AG08396 (cell line): ENCODE results near the gene STXBP1.

Source experiments
- DNase-seq: peaks from one replicate; pipeline ENCODE4 v3.0.0; 2012; ENCODE audit warnings: low spot score, mixed read lengths

Gene STXBP1

DNA sequence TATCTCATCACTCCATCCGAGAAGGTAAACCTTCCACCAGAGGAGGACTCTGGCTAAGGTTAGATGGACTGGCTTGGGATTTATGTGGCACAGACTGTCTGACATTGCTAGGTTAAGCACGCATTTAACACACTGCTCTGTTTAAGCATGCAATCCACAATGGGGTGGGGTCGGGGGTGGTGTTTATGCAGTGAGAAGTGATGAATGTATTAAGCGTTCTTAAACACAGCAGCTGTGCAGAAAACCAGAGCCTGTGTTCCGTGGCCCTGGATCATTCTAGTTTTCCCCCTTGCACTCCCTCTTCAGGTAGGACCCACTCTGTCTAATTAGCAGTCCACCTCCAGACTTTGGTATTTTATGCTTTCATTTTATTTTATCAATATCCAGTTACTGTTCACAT, 46.4 kb downstream of the STXBP1 start:
- no peak for DNase-seq

DNA sequence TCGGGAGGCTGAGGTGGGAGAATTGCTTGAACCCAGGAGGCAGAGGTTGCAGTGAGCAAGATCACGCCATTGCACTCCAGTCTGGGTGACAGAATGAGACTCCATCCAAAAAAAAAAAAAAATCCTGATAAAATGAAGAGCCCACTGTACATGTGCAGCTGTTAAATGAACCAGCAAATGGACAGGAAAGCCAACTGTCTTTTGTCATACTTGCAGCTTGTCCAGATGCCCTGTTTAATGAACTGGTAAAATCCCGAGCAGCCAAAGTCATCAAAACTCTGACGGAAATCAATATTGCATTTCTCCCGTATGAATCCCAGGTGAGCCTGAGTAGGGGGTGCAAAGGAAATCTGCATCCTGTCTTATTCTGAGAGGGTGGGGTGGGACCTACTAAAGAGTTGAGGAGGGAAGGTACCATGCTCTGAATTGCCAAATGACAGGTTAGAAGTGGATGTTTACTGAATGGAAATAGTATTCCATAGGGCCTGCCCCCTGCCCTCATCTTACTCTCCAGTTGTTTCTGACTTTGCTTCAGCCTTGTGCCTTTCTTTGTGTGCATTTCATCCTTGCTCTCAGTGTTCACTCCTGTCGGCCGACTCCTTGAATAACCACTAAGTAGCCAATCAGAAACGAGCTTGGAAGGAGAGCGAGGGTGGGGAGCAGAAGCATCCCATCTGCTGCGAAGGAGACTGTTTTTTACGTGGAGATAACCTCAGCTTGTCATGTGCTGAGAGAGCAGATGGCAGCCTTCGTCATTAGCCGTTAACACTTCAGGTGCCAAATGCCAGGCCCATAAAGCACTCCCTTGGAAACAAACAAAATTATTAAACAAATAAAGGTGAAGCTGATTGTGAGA, 49.0 kb downstream of the STXBP1 start:
- no peak for DNase-seq

DNA sequence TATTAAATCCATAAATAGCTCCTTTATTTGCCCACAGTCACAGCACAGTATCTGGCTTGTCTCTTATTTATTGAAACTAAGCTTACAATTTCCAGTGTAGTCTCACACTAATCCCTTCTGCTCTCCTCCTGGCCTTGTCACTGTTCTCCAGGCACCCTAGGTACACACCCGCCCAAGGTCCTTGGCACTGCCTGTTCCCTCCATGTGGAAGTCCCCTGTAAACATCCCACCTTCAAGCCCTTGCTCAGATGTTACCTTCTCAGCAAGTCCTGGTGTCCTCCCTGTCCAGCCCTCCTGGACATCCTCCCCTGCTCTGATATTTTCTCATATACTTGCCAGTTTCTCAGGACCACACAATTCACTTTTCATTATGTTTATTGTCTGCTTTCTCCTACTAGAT, 50.5 kb downstream of the STXBP1 start:
- no peak for DNase-seq

DNA sequence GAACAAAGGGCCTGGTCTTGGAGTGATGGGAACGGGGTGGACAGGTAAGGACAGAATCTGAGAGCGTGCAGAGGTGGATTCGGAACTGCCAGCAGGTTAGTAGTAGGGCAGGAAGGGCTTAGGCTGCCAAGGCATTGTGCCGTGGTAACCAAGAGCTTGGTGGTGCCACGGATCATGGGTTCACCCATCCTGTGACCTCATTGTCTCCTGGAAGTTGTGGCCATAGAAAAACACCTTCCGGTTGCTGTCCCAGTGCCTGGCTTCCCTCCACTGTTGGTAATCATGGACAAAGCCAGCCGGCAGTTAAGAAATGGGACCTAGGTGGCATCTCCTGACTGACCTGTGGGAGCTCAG, 52.2 kb downstream of the STXBP1 start:
- DNase-seq: no peak

DNA sequence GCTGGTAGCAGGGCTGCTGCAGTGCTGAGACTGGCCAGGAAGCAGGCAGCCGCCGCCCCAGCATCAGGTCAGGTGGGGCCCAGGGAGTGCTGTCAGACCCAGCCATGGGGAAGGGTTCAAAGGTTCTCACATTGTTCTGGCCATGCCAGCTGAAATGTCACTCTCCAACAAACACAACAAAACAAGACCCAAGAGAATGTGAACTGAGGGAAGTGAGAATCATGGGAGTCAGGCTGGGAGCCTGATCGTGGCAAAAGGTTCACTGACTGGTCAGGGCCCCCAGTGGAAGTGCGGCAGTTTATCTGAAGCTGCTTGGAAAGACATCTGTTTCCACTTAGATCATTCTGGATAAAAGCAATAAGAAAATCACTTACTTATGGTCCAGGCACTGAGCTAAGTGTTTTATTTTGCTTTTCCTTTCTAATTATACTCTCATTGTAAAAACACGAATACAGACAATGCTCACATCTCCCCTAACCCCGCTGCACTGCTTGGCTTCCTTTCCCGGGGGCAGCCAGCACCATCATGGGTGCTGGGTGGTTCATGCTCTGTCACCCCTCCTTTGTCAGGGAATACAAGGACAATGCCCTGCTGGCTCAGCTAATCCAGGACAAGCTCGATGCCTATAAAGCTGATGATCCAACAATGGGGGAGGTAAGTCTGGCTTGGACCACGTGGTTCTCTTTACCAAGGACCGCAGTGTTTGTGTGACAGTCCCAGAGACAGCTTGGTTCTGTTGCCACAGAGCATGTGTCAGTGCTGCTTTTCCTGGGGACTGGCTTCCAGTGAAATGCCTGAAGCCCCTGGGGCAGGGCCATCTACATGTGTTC, 52.8 kb downstream of the STXBP1 start:
- no peak for DNase-seq

DNA sequence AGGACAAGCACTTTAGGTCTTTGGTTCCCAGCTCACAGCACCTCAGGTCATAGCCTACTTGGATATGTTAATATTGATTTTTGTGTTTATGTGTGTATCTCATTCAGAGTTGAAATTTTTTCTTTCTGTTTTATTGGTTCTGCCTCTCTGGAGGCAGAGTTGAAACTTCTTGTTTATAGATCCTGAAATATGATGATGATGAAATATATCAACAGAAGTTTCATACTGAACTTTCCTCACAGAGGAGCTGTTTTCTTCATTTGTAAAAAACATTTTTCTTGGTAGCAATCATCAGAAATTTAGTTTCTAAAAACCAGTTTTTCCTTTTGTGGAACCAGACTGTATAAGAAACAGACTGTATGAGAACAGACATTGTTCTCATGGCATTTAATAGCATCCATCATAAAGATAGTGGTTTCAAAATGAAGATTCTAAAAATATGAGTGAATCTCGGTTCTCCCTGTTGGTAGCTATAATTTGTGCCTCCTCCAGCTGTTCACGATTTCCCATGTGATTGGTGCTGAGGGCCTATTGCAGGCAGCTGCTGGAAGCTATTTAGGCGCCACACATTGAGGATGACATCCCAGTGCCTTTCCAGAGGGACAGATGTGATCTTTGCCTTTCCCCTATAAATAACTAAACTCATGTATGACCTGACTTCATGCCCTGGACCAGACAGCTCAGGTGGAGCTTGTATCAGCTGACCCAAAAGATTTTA, 55.2 kb downstream of the STXBP1 start:
- no peak for DNase-seq

DNA sequence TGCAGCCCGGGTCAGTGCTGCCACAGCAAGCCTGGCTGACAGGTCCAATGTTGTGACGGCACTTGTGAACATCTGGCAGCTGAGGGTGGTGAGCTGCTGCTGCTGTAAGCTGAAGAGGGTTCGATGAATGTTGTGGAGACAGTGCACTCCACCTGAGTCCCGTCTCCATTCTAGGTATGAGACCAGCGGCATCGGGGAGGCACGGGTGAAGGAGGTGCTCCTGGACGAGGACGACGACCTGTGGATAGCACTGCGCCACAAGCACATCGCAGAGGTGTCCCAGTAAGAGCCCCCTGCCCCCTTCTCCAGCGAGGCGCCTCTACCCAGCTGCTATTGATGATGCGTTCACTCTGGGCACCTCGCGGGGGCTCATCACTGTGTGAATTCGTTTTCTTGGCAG, 55.8 kb downstream of the STXBP1 start:
- DNase-seq: no peak

DNA sequence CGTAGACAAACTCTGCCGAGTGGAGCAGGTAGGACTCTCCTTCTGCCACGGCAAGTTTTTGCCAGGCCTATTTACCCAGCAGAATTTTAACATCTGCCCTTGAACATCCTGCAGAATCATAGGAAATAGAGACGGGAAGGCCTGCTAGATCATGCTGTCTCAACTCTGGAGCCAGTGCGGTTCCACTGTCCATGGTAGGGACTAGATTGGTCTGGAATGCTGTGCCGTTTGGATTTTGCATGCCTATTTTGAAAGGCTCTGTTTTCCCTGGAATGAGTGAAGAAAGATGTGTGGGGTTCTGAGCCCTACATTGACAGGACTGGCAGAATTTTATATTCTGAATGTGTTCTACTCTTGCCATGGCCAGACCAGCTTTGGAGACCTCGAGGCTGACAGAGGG, 61.2 kb downstream of the STXBP1 start:
- DNase-seq: no peak

DNA sequence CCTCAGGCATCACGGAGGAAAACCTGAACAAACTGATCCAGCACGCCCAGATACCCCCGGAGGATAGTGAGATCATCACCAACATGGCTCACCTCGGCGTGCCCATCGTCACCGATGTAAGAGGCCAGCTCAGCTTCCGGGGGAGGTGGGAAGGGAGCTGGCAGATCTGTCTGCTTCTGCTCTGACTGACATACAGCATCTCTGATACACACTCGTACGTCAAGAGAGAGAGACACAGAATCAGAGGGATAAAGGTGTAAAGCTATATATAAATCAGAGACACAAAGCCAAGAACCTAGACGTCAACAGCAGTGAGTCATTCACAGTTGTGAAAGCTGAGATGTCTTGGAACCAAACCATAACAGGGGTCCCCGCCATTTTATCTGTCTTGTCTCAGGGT, 64.6 kb downstream of the STXBP1 start:
- no peak for DNase-seq

DNA sequence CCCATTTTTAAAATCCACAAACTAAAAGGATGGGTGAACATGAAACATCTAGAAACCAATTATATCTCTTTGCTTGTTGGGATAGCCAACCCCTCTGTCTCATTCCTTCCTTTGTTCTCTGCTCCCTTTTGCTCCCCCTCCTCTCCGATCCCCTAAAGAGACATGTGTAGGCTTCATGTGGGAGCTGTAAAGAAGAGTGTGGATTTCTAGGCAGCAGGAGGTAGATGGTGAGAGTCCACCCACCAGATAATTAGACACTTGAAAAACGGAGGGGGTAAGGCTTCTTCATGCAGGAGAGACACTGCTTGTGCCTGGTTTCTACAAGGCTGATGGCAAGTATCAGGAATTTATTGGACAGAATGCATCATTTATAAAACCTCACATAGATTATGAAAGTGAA, 67.4 kb downstream of the STXBP1 start:
- no peak for DNase-seq

DNA sequence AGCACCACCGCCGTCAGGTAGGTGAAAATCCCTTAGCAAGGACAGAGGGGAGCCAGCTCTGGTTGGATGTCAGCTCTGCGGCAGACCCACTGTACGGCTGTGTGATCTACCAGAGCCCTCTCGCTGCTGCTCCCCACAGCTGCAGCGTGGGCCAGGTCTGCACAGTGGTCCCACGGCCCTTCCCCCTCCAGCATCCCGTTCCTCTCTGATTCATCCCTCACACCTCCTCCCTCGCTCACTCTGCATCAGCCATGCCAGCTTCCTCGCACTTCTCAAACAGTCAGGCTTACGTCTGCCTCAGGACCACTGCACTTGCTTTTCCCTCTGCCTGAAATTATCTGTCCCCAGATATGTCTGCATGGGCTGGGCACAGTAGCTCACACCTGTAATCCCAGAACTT, 68.1 kb downstream of the STXBP1 start:
- no peak for DNase-seq

DNA sequence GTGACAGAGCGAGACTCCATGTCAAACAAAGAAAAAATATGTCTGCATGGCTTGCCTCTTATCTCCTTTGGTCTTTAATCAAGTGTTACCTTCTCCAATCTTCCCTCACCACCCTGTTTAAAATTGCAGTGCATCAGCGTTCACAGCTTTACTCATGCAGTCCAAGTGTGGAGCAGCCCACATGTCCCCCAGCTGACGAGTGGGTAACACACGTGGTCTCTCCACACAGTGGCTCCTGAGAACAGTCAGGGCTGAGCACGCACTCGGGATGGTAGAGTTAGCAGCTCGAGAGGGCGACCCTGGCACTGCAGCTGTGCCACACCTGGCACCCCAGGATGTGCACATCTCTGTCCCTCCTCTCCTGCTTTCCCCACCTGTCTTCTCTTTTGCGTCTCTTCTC, 68.8 kb downstream of the STXBP1 start:
- no peak for DNase-seq

DNA sequence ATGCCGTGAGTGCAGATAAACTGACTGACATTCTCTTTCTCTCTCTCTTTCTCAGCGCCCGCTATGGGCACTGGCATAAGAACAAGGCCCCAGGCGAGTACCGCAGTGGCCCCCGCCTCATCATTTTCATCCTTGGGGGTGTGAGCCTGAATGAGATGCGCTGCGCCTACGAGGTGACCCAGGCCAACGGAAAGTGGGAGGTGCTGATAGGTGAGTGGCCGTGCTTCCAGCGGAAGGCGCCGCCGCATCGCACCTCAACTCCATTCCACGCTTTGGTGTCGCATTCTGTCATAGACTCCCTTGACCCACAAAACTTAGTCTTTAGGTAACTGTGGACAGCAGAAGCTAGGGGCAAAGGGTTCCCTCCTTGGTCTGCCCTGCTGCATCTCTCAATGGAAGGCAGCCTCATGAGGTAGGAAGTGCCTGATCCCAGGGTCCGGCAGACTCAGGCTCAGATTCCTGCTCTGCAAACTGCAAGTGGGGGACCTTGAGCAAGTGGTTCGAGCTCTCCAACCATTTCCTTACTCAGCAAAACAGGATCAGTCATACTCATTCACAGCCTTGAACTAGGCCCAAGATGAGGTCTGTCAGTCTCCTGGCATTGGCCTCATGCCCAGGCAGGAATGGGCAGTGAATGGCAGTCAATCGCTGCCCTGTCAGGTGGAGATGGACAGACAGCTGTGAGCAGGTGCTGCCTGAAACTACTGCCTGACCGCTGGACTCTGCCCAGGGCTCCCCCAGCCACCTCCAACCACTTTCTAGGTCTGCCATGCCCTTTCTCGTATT, 70.5 kb downstream of the STXBP1 start:
- no peak for DNase-seq

DNA sequence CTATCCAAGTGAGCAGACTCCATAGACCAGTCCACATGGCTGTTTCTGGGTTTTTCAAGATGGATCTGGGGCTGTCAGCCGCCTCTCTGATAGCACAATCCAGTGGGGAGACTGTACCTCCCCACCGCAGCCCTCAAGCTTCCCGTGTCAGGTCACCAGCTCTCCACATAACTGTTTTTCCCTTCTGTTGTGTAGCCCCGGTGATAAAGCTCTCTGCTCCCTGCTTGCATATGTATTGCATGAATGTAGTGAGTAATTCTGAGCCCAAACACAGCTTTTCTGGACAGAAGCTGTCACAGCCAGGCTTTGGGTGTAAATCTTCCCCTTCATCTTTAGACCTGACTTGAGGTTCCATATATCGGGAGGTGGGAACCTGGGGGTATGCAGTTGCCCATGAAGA, 71.6 kb downstream of the STXBP1 start:
- peak; percentile 67 for DNase-seq

DNA sequence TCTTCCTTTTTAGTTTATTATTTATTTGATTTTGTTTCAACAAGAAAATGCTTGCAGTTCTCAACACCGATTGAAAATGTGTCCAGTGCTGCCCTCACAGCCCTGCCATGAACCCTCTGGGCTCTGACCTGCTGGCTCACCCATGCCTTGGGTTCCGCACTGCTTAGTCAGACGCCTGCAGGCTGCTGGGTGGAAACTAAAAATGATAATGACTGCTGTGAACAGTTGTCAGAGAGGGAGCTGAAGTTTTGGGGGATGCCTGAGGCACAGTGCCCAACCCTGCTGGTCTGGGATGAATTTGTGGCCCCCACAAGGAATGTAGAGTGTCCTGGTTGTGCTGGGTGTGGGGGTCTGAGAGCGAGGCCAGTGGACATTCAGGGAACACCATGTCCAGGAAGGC, 72.5 kb downstream of the STXBP1 start:
- peak; percentile 67 for DNase-seq

DNA sequence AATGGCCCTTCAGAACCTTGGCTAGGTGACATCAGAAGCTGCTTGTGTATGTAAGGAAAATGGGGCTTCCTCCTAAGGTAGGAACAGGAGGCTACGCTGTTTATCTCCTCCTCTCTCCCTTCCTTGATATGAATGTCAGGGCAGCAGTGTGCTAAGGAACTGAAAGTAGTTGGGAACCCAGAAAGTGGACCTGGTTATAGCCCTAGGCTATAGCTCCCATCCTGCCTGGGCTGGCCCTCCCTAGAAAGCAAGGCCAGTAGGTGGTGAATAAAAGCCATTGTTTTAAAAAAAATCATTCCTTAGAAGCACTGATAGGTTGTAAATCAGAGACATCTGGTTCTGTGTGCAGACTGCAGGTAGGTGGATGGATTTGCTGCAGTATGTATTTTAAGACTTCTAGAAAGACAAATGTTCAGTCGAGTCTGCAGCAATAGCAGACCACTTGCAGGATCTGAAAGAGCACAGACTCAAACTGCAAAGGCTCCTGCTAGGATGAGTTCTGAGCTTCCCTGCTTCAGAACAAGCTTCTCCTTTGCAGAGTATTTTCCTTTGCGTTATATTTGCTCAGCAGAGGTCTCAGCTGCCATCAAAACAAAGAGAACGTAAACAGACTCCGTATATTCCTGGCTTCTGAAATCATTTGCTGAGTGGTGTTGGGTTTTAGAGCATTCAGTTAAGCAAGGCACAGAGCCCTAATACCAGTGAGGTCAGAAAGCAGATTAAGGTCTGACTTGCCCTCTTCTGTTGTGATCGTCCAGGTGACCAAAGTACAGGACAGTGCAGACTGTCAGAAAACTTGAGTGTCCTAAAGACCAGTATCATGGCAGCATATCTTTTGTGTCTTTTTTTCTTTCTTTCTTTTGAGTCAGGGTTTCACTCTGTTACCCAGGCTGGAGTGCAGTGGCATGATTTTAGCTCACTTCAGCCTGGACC, 74.7 kb downstream of the STXBP1 start:
- DNase-seq: no peak

DNA sequence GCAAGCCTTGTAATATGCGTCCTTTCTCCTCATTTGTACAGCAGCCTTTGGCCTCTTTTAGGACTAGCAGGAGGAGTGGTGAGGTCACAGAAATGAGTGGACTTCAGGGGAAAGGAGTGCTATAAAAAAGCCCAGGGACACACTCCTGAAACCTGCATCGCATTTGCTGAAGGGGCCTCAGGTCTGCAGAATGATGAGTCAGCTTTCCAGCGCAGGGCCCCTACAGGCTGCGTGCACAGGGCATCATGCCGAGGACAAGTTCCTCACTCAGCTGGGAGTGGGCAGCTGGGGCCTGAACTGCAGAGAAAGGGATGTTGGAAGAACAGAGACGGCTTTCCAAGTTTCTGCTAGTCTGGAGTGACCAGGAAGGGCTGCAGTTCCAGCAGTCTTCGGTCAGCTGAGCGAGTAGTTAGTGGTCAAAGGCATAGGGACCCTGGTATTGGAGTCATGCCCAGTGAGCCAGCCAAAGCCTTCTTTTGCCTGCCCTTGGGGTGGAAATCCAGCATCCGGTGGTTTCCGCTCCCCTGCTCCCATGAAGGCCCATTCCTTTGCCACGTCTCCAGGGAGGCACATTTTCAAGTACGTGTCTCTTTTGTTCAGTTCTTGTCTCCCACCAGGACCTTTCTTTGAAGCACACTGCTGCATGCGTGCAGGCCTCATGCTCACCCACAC, 77.4 kb downstream of the STXBP1 start:
- DNase-seq: no peak

DNA sequence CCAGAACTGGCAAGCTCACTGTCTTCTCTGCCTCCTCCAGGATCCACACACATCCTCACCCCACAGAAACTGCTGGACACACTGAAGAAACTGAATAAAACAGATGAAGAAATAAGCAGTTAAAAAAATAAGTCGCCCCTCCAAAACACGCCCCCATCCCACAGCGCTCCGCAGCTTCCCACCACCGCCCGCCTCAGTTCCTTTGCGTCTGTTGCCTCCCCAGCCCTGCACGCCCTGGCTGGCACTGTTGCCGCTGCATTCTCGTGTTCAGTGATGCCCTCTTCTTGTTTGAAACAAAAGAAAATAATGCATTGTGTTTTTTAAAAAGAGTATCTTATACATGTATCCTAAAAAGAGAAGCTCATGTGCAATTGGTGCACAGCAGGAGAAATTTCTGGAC, 78.7 kb downstream of the STXBP1 start:
- DNase-seq: no peak

DNA sequence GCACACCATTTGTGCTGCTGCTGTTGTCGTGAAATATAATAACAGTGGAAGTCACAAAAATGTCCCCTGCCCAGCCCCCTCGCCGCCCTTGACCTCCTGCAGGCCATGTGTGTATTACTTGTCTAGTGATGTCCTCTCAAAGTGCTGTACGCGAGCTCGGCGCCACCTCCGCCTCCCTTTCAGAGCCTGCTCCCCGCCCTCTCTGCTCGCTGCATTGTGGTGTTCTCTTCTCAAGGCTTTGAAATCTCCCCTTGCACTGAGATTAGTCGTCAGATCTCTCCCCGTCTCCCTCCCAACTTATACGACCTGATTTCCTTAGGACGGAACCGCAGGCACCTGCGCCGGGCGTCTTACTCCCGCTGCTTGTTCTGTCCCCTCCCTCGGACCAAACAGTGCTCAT, 80.0 kb downstream of the STXBP1 start:
- no peak for DNase-seq

DNA sequence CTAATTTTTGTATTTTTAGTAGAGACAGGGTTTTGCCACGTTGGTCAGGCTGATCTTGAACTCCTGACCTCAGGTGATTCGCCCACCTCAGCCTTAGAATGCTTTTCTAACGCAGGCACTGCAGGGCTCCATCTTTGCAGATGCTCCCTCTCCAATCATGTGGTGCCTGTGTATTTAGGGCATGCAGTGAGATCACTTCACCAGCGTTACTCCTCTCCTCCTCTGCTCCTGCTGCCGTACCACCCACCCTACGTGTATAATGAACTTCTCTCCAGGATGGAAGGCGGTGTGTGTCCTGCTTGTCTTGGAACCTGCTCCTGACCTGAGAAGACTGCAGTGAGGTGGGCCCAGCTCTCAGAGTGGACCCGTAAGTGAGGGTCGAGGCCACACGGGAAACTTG, 81.1 kb downstream of the STXBP1 start:
- no peak for DNase-seq
